HL-60 (cell line): ENCODE measurements around the gene EBF4.

ENCODE experiments used
- CTCF ChIP-seq: IDR thresholded peaks from one replicate; pipeline ENCODE4 v1.5.1; 2011; ENCODE audit warnings: low read length, control low read depth, inconsistent platforms; ENCODE audit not compliant: insufficient read depth
- POLR2AphosphoS5 ChIP-seq: IDR thresholded peaks from 2 replicates; pipeline ENCODE4 v1.6.1; 2012; ENCODE audit warnings: low read depth
- REST ChIP-seq: IDR thresholded peaks from 2 replicates; pipeline ENCODE4 v1.6.1; 2012; ENCODE audit warnings: low read depth; ENCODE audit not compliant: insufficient replicate concordance

- TF ChIP-seq CTCF = no peak
- peak; percentile 97 for TF ChIP-seq POLR2AphosphoS5
- peak; percentile 80 for TF ChIP-seq REST
Observed at GRCh38 chr20:2651772-2652723, 40.5 kb upstream of the EBF4 start, which contains the start of gene NOP56.
